HepG2 (cell line): Measurements from ENCODE around the gene CBLC. TPM values are rescaled to one million over a fixed set of nuclear protein-coding genes. Genes with fewer than 3 reads are reported as not detected.

Experiments used
- FIP1L1 ChIP-seq: fragments of 200-400 bp; formaldehyde crosslinking; IDR thresholded peaks from 2 replicates; pipeline ENCODE4 v1.6.1; 2018; ENCODE audit warnings: low read depth, mild to moderate bottlenecking, low read length, moderate library complexity, borderline replicate concordance; ENCODE audit not compliant: insufficient read depth
- GPN1 ChIP-seq: sonication (generic); formaldehyde crosslinking; IDR thresholded peaks from 2 replicates; pipeline ENCODE4 v1.5.1; 2020; ENCODE audit warnings: missing genetic modification reagents, borderline replicate concordance
- KAT7 ChIP-seq: IDR thresholded peaks from 2 replicates; pipeline ENCODE4 v1.6.1; 2018; ENCODE audit warnings: borderline replicate concordance, missing compliant biosample characterization
- KDM5B ChIP-seq: sonication (generic); formaldehyde crosslinking; IDR thresholded peaks from 2 replicates; pipeline ENCODE4 v1.4.0; 2020; ENCODE audit warnings: missing genetic modification reagents, mild to moderate bottlenecking, borderline replicate concordance
- NAIF1 ChIP-seq: sonication (generic); formaldehyde crosslinking; IDR thresholded peaks from 2 replicates; pipeline ENCODE4 v1.5.0; 2020; ENCODE audit warnings: mild to moderate bottlenecking, missing genetic modification reagents, borderline replicate concordance
- NFE2L1 ChIP-seq: sonication (generic); formaldehyde crosslinking; IDR thresholded peaks from 2 replicates; pipeline ENCODE4 v1.4.0; 2020; ENCODE audit warnings: missing genetic modification reagents, mild to moderate bottlenecking, borderline replicate concordance
- U2AF1 ChIP-seq: fragments of 200-400 bp; formaldehyde crosslinking; optimal IDR thresholded peaks from 2 replicates; pipeline ENCODE3; 2017; ENCODE audit warnings: mild to moderate bottlenecking, low read depth, low read length
- ZBTB20 ChIP-seq: sonication (generic); formaldehyde crosslinking; IDR thresholded peaks from 2 replicates; pipeline ENCODE4 v1.8.1; 2023; ENCODE audit warnings: missing genetic modification reagents, low read depth, mild to moderate bottlenecking, borderline replicate concordance
- ZNF501 ChIP-seq: sonication (generic); formaldehyde crosslinking; IDR thresholded peaks from 2 replicates; pipeline ENCODE4 v1.5.1; 2020; ENCODE audit warnings: mild to moderate bottlenecking, moderate library complexity, missing genetic modification reagents
- ZNF572 ChIP-seq: sonication (generic); formaldehyde crosslinking; IDR thresholded peaks from 2 replicates; pipeline ENCODE4 v1.5.1; 2020; ENCODE audit warnings: mild to moderate bottlenecking, missing genetic modification reagents
- ZNF672 ChIP-seq: sonication (generic); formaldehyde crosslinking; IDR thresholded peaks from 2 replicates; pipeline ENCODE4 v1.8.1; 2022; ENCODE audit warnings: missing genetic modification reagents
- ZNF792 ChIP-seq: IDR thresholded peaks from 2 replicates; pipeline ENCODE4 v1.6.1; 2016
- polyA plus RNA-seq, 8 experiments: library from polyadenylated mRNA; depleted of rRNA in 3 of 8; stranded (reverse) in 7 of 8; unstranded in 1 of 8; fragments of >200 nt; fragmentation: Illumina TruSeq in 4 of 8; extraction: Trizol in 4 of 8; gene quantifications; 2 replicates each; pipeline versions ENCODE4 v1.2.1 to v1.2.3, GENCODE V29; 2011 to 2016; ENCODE audit warnings: low read depth in 4 of 8, missing spikeins in 1 of 8, mixed read lengths in 1 of 8; ENCODE audit not compliant: insufficient read depth in 1 of 8
- total RNA-seq, 5 experiments: library from RNA; depleted of rRNA; stranded (reverse); fragments of >200 nt; fragmentation: Illumina TruSeq; extraction: Trizol; gene quantifications; 2 replicates each; pipeline ENCODE4 v1.2.3, GENCODE V29; 2016; ENCODE audit warnings: low read depth in 1 of 5
- TF ChIP-seq, protein P1 (sequence below): sonication (generic); formaldehyde crosslinking; IDR thresholded peaks from 2 replicates; pipeline ENCODE4 v1.4.0; 2020; ENCODE audit warnings: mild to moderate bottlenecking, missing genetic modification reagents
- TF ChIP-seq, protein P2 (sequence below): sonication (generic); formaldehyde crosslinking; IDR thresholded peaks from 2 replicates; pipeline ENCODE4 v1.5.0; 2020; ENCODE audit warnings: missing genetic modification reagents, mild to moderate bottlenecking, borderline replicate concordance
- TF ChIP-seq, protein P3 (sequence below): sonication (generic); formaldehyde crosslinking; IDR thresholded peaks from 2 replicates; pipeline ENCODE4 v1.4.0; 2020; ENCODE audit warnings: missing genetic modification reagents, borderline replicate concordance
- TF ChIP-seq, protein P4 (sequence below): sonication (generic); formaldehyde crosslinking; IDR thresholded peaks from 2 replicates; pipeline ENCODE4 v1.5.0; 2020; ENCODE audit warnings: mild to moderate bottlenecking, missing genetic modification reagents
- TF ChIP-seq, protein P5 (sequence below): sonication (generic); formaldehyde crosslinking; IDR thresholded peaks from 2 replicates; pipeline ENCODE4 v1.8.0; 2022; ENCODE audit warnings: mild to moderate bottlenecking, missing genetic modification reagents; ENCODE audit not compliant: insufficient replicate concordance
- TF ChIP-seq, protein P6 (sequence below): sonication (generic); formaldehyde crosslinking; IDR thresholded peaks from 2 replicates; pipeline ENCODE4 v1.4.0; 2020; ENCODE audit warnings: missing genetic modification reagents, low read depth, mild to moderate bottlenecking, borderline replicate concordance

CBLC gene
- total and polyA plus RNA-seq, 2 of the 13 experiments (the other 11 are each of a cell fraction or from before 2014, with no cell fraction given) = 1.8 to 2.6 TPM

DNA sequence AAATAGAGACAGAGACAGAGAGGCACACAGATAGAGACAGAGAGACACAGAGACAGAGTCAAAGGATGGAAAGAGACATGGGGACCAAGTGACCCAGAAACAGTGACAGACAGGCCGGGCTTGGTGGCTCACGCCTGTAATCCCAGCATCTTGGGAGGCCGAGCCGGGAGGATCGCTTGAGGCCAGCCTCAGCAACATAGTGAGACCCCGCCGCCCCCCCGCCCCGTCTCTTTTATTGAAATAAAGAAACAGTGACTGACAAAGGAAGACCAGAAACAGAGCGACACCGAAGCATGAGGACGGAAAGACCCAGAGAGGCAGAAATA, 67.6 kb downstream of the CBLC start (continued):
- no peak for TF ChIP-seq NFE2L1 (CRISPR knock-in tag)
- no peak for TF ChIP-seq ZBTB20 (CRISPR knock-in tag)
- TF ChIP-seq NAIF1 (CRISPR knock-in tag) = no peak
- TF ChIP-seq U2AF1 = no peak
- no peak for TF ChIP-seq GPN1
- no peak for TF ChIP-seq FIP1L1
- TF ChIP-seq KAT7 (CRISPR knock-in tag) = no peak
- TF ChIP-seq ZNF672 = peak; percentile 18; the same call in 1 of the 2 replicates
- TF ChIP-seq, protein P1, sequence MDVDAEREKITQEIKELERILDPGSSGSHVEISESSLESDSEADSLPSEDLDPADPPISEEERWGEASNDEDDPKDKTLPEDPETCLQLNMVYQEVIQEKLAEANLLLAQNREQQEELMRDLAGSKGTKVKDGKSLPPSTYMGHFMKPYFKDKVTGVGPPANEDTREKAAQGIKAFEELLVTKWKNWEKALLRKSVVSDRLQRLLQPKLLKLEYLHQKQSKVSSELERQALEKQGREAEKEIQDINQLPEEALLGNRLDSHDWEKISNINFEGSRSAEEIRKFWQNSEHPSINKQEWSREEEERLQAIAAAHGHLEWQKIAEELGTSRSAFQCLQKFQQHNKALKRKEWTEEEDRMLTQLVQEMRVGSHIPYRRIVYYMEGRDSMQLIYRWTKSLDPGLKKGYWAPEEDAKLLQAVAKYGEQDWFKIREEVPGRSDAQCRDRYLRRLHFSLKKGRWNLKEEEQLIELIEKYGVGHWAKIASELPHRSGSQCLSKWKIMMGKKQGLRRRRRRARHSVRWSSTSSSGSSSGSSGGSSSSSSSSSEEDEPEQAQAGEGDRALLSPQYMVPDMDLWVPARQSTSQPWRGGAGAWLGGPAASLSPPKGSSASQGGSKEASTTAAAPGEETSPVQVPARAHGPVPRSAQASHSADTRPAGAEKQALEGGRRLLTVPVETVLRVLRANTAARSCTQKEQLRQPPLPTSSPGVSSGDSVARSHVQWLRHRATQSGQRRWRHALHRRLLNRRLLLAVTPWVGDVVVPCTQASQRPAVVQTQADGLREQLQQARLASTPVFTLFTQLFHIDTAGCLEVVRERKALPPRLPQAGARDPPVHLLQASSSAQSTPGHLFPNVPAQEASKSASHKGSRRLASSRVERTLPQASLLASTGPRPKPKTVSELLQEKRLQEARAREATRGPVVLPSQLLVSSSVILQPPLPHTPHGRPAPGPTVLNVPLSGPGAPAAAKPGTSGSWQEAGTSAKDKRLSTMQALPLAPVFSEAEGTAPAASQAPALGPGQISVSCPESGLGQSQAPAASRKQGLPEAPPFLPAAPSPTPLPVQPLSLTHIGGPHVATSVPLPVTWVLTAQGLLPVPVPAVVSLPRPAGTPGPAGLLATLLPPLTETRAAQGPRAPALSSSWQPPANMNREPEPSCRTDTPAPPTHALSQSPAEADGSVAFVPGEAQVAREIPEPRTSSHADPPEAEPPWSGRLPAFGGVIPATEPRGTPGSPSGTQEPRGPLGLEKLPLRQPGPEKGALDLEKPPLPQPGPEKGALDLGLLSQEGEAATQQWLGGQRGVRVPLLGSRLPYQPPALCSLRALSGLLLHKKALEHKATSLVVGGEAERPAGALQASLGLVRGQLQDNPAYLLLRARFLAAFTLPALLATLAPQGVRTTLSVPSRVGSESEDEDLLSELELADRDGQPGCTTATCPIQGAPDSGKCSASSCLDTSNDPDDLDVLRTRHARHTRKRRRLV (CRISPR knock-in tag) = 0 out of 2 replicates have a peak, but pooled peaks have one; percentile 42
- TF ChIP-seq, protein P2, sequence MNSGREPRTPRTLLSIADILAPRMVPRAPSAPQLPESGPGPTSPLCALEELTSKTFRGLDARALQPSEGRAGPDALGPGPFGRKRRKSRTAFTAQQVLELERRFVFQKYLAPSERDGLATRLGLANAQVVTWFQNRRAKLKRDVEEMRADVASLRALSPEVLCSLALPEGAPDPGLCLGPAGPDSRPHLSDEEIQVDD = no peak
- 0 out of 2 replicates have a peak, but pooled peaks have one; percentile 6 for TF ChIP-seq KDM5B (CRISPR knock-in tag)
- 0 out of 2 replicates have a peak, but pooled peaks have one; percentile 1 for TF ChIP-seq ZNF501
- TF ChIP-seq, protein P3, sequence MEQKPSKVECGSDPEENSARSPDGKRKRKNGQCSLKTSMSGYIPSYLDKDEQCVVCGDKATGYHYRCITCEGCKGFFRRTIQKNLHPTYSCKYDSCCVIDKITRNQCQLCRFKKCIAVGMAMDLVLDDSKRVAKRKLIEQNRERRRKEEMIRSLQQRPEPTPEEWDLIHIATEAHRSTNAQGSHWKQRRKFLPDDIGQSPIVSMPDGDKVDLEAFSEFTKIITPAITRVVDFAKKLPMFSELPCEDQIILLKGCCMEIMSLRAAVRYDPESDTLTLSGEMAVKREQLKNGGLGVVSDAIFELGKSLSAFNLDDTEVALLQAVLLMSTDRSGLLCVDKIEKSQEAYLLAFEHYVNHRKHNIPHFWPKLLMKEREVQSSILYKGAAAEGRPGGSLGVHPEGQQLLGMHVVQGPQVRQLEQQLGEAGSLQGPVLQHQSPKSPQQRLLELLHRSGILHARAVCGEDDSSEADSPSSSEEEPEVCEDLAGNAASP (CRISPR knock-in tag) = no peak
- no peak for TF ChIP-seq ZNF572 (CRISPR knock-in tag)
- TF ChIP-seq ZNF792 (CRISPR knock-in tag) = no peak
- TF ChIP-seq, protein P4, sequence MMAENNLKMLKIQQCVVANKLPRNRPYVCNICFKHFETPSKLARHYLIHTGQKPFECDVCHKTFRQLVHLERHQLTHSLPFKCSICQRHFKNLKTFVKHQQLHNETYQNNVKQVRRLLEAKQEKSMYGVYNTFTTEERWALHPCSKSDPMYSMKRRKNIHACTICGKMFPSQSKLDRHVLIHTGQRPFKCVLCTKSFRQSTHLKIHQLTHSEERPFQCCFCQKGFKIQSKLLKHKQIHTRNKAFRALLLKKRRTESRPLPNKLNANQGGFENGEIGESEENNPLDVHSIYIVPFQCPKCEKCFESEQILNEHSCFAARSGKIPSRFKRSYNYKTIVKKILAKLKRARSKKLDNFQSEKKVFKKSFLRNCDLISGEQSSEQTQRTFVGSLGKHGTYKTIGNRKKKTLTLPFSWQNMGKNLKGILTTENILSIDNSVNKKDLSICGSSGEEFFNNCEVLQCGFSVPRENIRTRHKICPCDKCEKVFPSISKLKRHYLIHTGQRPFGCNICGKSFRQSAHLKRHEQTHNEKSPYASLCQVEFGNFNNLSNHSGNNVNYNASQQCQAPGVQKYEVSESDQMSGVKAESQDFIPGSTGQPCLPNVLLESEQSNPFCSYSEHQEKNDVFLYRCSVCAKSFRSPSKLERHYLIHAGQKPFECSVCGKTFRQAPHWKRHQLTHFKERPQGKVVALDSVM (CRISPR knock-in tag) = peak; percentile 100
- TF ChIP-seq, protein P5, sequence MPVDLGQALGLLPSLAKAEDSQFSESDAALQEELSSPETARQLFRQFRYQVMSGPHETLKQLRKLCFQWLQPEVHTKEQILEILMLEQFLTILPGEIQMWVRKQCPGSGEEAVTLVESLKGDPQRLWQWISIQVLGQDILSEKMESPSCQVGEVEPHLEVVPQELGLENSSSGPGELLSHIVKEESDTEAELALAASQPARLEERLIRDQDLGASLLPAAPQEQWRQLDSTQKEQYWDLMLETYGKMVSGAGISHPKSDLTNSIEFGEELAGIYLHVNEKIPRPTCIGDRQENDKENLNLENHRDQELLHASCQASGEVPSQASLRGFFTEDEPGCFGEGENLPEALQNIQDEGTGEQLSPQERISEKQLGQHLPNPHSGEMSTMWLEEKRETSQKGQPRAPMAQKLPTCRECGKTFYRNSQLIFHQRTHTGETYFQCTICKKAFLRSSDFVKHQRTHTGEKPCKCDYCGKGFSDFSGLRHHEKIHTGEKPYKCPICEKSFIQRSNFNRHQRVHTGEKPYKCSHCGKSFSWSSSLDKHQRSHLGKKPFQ (CRISPR knock-in tag) = no peak
- TF ChIP-seq, protein P6, sequence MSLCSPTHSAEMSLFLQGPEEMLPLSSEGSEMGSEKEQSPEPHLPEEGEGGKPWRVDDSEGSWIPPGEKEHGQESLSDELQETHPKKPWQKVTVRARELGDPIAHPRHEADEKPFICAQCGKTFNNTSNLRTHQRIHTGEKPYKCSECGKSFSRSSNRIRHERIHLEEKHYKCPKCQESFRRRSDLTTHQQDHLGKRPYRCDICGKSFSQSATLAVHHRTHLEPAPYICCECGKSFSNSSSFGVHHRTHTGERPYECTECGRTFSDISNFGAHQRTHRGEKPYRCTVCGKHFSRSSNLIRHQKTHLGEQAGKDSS (CRISPR knock-in tag) = no peak
